CD4-positive, alpha-beta T cell treated with Interleukin-10 for 1 hour (primary cell): Measurements from ENCODE around the gene LAGE3.
"Not testable (repeated sequence)": the region's sequence is repeated elsewhere in the genome, so short reads cannot be mapped to it uniquely, and the experiment has no call there.

Experiments
- DNase-seq: peaks from one replicate; pipeline ENCODE4 v3.0.0-alpha.2; 2020

LAGE3 gene

DNA sequence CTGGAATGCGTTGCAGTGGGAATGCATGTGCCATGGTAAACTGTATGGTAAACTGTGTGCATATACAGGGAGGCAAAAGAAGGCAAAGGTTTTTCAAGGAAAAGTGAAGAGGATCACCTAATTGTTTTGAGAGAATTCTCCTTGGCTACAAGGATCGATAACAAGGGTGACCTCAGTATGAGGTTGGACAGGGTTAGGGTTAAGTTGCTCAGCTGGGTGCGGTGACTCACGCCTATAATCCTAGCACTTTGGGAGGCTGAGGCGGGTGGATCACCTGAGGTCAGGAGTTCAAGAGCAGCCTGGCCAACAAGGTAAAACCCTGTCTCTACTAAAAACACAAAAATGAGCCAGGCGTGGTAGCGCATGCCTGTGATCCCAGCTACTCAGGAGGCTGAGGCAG, 22.3 kb upstream of the LAGE3 start:
- DNase-seq = not testable (repeated sequence)

GRCh38 chrX:154496591-154497137, 17.6 kb upstream of the LAGE3 start:
- not testable (repeated sequence) for DNase-seq

DNA sequence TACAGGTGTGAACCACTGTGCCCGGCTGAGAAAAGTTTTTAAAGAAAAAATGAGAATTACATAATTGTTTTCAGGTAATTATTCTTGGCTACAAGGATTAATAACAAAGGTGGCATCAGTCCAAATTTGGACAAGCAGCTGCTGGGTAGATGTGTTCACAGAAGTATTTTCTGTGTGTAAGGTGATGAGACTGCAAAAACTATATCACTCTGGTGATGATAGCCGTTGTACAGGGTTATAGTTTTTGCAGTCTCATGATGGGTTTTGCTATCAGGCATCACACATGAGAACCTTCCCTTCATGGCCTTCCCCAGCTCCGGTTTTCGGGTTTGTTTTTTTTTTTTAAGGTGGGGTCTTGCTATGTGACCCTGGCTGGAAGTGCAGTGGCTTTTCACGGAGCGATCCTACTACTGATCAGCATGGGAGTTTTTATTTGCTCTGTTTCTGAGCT, 16.4 kb upstream of the LAGE3 start:
- no peak for DNase-seq

DNA sequence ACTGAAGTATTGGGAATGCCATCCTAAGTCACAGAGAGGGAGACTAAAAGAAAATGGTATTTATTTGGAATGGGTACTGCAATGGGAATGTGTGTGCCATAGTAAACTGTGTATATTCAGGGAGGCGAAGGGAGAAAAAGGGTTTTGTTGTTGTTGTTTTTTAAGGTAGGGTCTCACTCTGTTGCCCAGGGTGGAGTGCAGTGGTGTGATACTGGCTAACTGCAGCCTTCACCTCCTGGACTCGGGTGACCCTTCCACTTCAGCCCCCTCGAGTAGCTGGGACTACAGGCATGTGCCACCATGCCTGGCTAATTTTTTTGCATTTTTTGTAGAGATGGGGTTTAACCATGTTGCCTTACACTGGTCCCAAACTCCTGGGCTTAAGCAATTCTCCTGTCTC, 15.6 kb upstream of the LAGE3 start:
- DNase-seq = no peak

DNA sequence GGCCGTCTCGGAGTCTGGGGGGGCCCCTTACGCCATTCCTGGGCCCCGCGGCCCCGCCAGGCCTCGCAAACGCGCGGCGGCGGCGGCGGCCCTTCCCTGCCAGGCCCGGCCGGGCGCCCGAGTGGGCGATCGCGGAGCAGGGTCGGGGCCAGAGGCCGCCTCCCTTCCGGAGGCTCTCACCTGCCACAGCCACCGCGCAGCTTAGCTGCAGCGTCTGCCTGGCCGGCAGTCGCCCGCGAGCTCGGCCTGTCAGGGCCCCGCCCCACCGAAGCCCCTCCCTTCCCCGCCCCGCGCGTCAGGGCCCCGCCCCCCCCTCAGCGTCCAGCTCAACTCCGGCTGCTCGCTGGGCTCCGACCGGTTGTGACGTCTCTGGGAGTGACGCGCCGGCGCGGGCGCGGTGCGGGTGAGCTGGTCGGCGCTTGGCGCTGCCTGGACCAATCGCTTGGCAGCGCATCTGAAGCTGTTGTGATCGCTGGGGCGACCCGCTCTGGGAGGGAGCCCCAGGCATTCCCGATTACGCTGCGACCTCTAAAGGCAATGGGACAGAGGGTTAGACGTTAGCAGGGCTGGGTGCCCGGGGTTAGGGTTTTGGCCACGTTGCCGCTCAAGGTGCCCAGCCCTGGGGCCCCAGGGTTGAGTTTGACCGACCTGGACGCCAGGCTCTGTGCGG, 11.5 kb upstream of the LAGE3 start, which contains the start of gene SLC10A3:
TSS of gene SLC10A3 (minus strand) at position 216 of the 670 bp plus-strand sequence. CDS start 1,689 bp downstream, outside the sequence.
- DNase-seq = peak; percentile 94

- no peak for DNase-seq
These were observed 10.9 kb upstream of the LAGE3 start for GRCh38 chrX:154490021-154490413.

- no peak for DNase-seq
These were observed 10.1 kb upstream of the LAGE3 start for GRCh38 chrX:154489182-154489581.

- no peak for DNase-seq
These were observed 9.4 kb upstream of the LAGE3 start for GRCh38 chrX:154488336-154489075.

DNA sequence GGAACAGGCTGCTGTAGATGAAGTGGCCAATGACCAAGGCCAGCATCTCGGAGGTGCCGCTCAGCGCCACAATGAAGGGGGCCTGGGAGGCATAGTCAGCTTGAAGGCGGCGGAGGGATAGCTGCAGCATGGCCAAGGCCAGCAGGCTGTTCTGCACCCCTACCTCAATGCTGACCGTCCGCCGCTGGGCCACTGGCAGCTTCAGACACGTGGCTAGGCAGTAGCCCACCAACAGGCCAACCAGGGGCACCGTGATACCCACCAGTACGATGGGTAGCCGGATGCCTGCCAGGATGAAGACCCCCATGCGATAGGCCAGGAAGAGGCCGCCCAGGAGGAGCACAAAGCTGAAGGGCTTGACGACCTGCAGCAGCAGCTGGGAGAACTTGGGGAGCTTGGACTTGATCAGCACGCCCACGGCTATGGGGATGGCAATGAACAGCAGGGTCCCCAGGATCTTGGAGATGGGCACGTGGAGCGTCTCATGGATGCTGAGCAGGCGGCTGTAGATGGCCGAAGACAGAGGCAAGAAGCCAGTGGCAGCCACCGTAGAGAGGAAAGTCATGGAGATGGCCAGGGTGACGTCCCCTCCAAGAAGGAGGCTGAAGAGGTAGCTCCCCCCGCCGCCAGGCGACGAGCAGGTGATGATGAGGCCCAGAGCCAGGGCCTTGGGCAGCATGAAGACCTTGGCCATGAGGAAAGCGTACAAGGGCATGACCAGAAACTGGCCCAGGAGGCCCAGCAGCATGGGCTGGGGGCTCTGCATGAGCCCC, 8.6 kb upstream of the LAGE3 start:
- no peak for DNase-seq

DNA sequence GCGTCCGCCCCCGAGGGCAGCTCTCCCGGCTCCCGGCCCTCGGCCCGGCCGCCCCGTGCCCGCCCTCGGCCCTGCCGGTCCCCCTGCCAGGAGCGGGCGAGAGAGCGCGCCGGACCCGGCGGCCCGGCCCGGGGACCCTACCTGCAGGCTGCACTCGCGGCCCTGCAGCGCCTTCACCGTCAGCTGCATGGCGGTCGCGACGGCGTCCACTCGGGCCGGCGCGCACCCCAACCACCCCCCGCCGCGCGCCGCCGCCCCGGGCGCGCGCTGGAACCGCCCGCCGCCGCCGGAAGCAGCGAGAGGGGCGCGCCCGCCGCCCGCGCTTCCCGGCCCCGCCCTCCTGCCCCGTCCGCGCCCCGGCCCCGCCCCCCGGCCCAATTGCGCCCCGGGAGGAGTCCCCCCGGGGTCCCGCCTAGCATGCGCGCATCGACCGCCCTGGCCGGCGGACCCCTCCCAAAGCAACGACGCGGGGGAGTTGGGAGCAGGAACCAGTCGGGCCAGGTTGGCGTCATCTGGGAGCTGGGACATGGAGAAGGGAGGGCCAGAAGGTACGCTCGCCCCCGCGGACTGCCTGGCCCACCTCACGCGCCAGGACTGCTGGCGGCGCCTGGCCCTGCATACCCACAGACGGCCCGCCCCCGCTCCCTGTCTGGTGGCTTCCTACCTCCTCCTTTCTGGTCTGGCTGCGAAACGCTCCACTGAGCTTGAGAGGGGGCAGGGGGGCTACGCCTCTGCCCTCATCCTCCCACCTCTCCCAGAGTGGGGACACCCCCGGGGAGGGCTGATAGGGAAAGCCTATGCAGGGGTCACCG, 7.5 kb upstream of the LAGE3 start, which contains the start of gene UBL4A:
TSS of gene UBL4A (minus strand) at position 220 of the 812 bp plus-strand sequence. CDS start at position 189, 31 bp downstream.
- peak; percentile 64 for DNase-seq

- peak; percentile 35 for DNase-seq
These were observed 6.9 kb upstream of the LAGE3 start for GRCh38 chrX:154486052-154486395.

- DNase-seq = no peak
These were observed 6.3 kb upstream of the LAGE3 start for GRCh38 chrX:154485150-154486051.

GRCh38 chrX:154484255-154485149, 5.4 kb upstream of the LAGE3 start:
- DNase-seq = no peak

GRCh38 chrX:154483325-154483724, 4.2 kb upstream of the LAGE3 start:
- DNase-seq = no peak

- no peak for DNase-seq
These were observed 3.7 kb upstream of the LAGE3 start for GRCh38 chrX:154482786-154483185.

DNA sequence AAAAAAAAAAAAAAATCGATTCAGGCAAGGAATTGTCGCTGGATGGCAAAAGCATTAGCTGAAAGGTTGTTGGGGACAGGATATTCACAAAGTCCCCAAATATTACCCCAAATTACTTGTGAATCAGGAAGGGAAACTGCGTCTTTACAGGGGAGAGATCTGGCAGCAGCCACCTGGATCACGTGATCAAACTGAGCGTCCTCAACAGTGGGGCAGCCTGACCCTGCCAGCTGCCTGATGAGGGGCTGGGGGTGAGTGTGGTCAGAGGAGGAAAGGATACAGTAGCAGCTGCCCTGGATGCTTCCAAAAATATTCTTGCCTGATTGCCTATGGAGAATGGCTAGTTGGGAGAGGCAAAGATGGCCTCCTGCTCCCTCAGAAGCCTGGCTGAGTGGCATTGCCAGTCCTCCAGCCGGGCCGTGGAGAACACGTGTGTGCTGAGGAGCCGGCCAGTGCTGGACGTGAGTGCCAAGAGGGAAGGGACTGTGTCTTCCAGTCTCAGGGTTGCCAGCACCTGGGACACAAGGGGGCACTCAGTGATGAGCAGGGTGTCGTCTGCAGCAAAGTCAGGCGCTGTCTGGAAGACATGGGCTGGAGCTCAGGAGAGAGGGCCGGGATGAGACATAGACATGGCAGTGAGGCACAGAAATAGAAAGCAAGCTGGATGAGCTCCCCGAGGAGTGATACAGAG, 3.0 kb upstream of the LAGE3 start:
- no peak for DNase-seq

GRCh38 chrX:154481195-154481594, 2.1 kb upstream of the LAGE3 start:
- DNase-seq = no peak

GRCh38 chrX:154477891-154478477, 1.1 kb downstream of the LAGE3 start:
- DNase-seq = no peak

- no peak for DNase-seq
These were observed 2.3 kb downstream of the LAGE3 start for GRCh38 chrX:154476821-154477220.
